HEK293 (cell line): ENCODE results near the gene APOC1.

Source experiments
- BCL11B ChIP-seq: fragments of 450-650 bp; formaldehyde crosslinking; IDR thresholded peaks from 2 replicates; pipeline ENCODE4 v1.5.1; 2016; ENCODE audit warnings: low read depth, missing biosample characterization, missing genetic modification characterization
- GFI1B ChIP-seq: fragments of 450-650 bp; formaldehyde crosslinking; IDR thresholded peaks from 2 replicates; pipeline ENCODE4 v1.5.1; 2016; ENCODE audit warnings: missing biosample characterization, missing genetic modification characterization
- HOXA7 ChIP-seq: sonication (generic); formaldehyde crosslinking; IDR thresholded peaks from 2 replicates; pipeline ENCODE4 v1.8.1; 2022; ENCODE audit warnings: missing genetic modification reagents, borderline replicate concordance
- HOXC10 ChIP-seq: sonication (generic); formaldehyde crosslinking; IDR thresholded peaks from 2 replicates; pipeline ENCODE4 v1.8.1; 2023; ENCODE audit warnings: mild to moderate bottlenecking, missing genetic modification reagents
- HOXD13 ChIP-seq: sonication (generic); formaldehyde crosslinking; IDR thresholded peaks from 2 replicates; pipeline ENCODE4 v1.8.0; 2022; ENCODE audit warnings: missing genetic modification reagents, borderline replicate concordance
- MZF1 ChIP-seq: fragments of 450-650 bp; formaldehyde crosslinking; IDR thresholded peaks from 2 replicates; pipeline ENCODE4 v1.5.1; 2017; ENCODE audit warnings: missing biosample characterization, missing genetic modification characterization, borderline replicate concordance
- SP3 ChIP-seq: fragments of 450-650 bp; formaldehyde crosslinking; IDR thresholded peaks from 2 replicates; pipeline ENCODE4 v1.5.1; 2016; ENCODE audit warnings: missing biosample characterization, missing genetic modification characterization
- ZBTB8A ChIP-seq: fragments of 450-650 bp; formaldehyde crosslinking; IDR thresholded peaks from 2 replicates; pipeline ENCODE4 v1.5.1; 2016; ENCODE audit warnings: missing biosample characterization, missing genetic modification characterization
- ZEB2 ChIP-seq: fragments of 450-650 bp; formaldehyde crosslinking; IDR thresholded peaks from 2 replicates; pipeline ENCODE4 v1.5.1; 2016; ENCODE audit warnings: missing biosample characterization, missing genetic modification characterization
- ZFP3 ChIP-seq: fragments of 450-650 bp; formaldehyde crosslinking; IDR thresholded peaks from 2 replicates; pipeline ENCODE4 v1.5.1; 2016; ENCODE audit warnings: low read depth, missing biosample characterization, missing genetic modification characterization
- ZIC2 ChIP-seq: fragments of 450-650 bp; formaldehyde crosslinking; IDR thresholded peaks from 2 replicates; pipeline ENCODE4 v1.5.1; 2016; ENCODE audit warnings: missing biosample characterization, missing genetic modification characterization
- ZNF19 ChIP-seq: fragments of 450-650 bp; formaldehyde crosslinking; IDR thresholded peaks from 2 replicates; pipeline ENCODE4; 2016; ENCODE audit warnings: missing biosample characterization, missing genetic modification characterization, low read depth
- ZNF221 ChIP-seq: fragments of 450-650 bp; formaldehyde crosslinking; IDR thresholded peaks from 2 replicates; pipeline ENCODE4 v1.5.1; 2017; ENCODE audit warnings: missing biosample characterization, missing genetic modification characterization, borderline replicate concordance
- ZNF324 ChIP-seq: fragments of 450-650 bp; formaldehyde crosslinking; IDR thresholded peaks from 2 replicates; pipeline ENCODE4 v1.5.1; 2016; ENCODE audit warnings: missing biosample characterization, missing genetic modification characterization
- ZNF518A ChIP-seq: fragments of 450-650 bp; formaldehyde crosslinking; conservative IDR thresholded peaks from 2 replicates; pipeline ENCODE4 v1.5.1; 2016; ENCODE audit warnings: low read depth, missing biosample characterization, missing genetic modification characterization
- ZNF521 ChIP-seq: fragments of 450-650 bp; formaldehyde crosslinking; IDR thresholded peaks from 2 replicates; pipeline ENCODE4 v1.5.1; 2017; ENCODE audit warnings: missing biosample characterization, mild to moderate bottlenecking, missing genetic modification characterization
- ZNF654 ChIP-seq: fragments of 450-650 bp; formaldehyde crosslinking; IDR thresholded peaks from 2 replicates; pipeline ENCODE4 v1.5.1; 2016; ENCODE audit warnings: low read depth, missing biosample characterization, missing genetic modification characterization
- ZNF701 ChIP-seq: fragments of 450-650 bp; formaldehyde crosslinking; IDR thresholded peaks from 2 replicates; pipeline ENCODE4 v1.5.1; 2016; ENCODE audit warnings: missing biosample characterization, missing genetic modification characterization
- ZSCAN30 ChIP-seq: fragments of 450-650 bp; IDR thresholded peaks from 2 replicates; pipeline ENCODE4 v1.5.1; 2018; ENCODE audit warnings: missing biosample characterization, mild to moderate bottlenecking, missing genetic modification characterization, moderate library complexity
- TF ChIP-seq, protein P1 (sequence below): fragments of 450-650 bp; formaldehyde crosslinking; IDR thresholded peaks from 2 replicates; pipeline ENCODE4 v1.5.1; 2016; ENCODE audit warnings: missing biosample characterization, missing genetic modification characterization

Gene APOC1

DNA sequence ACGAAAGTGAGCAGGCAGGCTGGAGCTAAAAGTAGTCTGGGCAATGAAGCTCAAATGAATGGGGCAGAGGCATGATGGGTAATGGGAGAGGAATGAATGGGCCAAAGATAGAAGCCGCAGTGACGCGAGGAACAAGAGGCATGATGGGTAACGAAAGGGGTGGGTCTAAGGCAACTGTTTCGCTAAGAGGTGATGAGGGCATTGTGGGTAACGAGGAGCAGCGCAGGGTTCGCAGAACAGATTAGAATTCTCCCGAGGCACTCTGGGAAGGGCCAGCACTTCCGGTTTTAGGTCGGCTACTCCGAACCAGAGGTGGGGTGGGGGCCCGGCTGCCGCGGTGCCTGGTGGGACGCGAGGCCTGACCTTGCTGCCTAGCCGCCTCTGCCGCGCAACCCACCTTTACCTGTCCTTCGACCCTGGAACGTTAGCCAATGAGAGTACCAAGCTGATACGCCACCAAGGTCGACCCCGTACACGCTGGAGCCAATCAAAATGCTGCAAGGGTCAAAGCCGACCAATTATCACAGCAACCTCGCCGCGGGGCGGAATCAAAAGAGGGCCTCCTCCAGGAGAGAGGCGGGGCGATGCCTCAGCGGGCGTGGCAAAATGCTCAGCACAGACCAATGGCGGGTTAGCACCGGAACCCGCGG, 23.9 kb upstream of the APOC1 start (continued):
- TF ChIP-seq ZBTB8A (tag by site-specific recombination) = peak; percentile 4; the same call in 1 of the 2 replicates
- TF ChIP-seq, protein P1, sequence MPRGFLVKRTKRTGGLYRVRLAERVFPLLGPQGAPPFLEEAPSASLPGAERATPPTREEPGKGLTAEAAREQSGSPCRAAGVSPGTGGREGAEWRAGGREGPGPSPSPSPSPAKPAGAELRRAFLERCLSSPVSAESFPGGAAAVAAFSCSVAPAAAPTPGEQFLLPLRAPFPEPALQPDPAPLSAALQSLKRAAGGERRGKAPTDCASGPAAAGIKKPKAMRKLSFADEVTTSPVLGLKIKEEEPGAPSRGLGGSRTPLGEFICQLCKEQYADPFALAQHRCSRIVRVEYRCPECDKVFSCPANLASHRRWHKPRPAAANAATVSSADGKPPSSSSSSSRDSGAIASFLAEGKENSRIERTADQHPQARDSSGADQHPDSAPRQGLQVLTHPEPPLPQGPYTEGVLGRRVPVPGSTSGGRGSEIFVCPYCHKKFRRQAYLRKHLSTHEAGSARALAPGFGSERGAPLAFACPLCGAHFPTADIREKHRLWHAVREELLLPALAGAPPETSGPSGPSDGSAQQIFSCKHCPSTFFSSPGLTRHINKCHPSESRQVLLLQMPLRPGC = 0 out of 2 replicates have a peak, but pooled peaks have one; percentile 56
- TF ChIP-seq ZFP3 (tag by site-specific recombination) = no peak
- TF ChIP-seq MZF1 = no peak
- peak; percentile 90; the same call in 1 of the 2 replicates for TF ChIP-seq ZNF324 (tag by site-specific recombination)
- no peak for TF ChIP-seq ZSCAN30
- TF ChIP-seq ZEB2 (tag by site-specific recombination) = peak; percentile 83; the same call in 1 of the 2 replicates
- no peak for TF ChIP-seq HOXD13 (CRISPR knock-in tag)
- TF ChIP-seq HOXC10 (CRISPR knock-in tag) = no peak
- TF ChIP-seq HOXA7 (CRISPR knock-in tag) = no peak
- no peak for TF ChIP-seq ZNF701 (tag by site-specific recombination)
- TF ChIP-seq ZNF654 (tag by site-specific recombination) = no peak
- TF ChIP-seq ZNF19 (tag by site-specific recombination) = no peak
- TF ChIP-seq ZNF518A = peak; percentile 92
- no peak for TF ChIP-seq ZNF521 (tag by site-specific recombination)
- TF ChIP-seq SP3 (tag by site-specific recombination) = peak; percentile 97
- peak; percentile 49 for TF ChIP-seq ZIC2 (tag by site-specific recombination)
- peak; percentile 91; the same call in 1 of the 2 replicates for TF ChIP-seq BCL11B (tag by site-specific recombination)
- TF ChIP-seq ZNF221 (tag by site-specific recombination) = no peak
- TF ChIP-seq GFI1B (tag by site-specific recombination) = no peak
- TF ChIP-seq, all 188 proteins: peak for 48
